Right renal cortex interstitium (tissue), 3 donors: Measurements from ENCODE around the gene ZNF778. TPM values are rescaled to one million over a fixed set of nuclear protein-coding genes. Genes with fewer than 3 reads are reported as not detected.
"Not testable (repeated sequence)": the region's sequence is repeated elsewhere in the genome, so short reads cannot be mapped to it uniquely, and the experiment has no call there.

Source experiments
- DNase-seq, 3 donors: peaks; one replicate each; pipeline ENCODE4 v3.0.0-alpha.2; 2013; ENCODE audit warnings: low read depth in 3 of 3, low spot score in 2 of 3
- polyA plus RNA-seq, 3 donors: library from polyadenylated mRNA; unstranded; fragments of 120-200 nt; gene quantifications; one replicate each; pipeline ENCODE4 v1.2.1, GENCODE V29; 2013; ENCODE audit not compliant: insufficient read length in 3 of 3

The ZNF778 gene
- polyA plus RNA-seq, 3 donors = 6.2 to 7.3 (median 6.4) TPM

- DNase-seq = no peak
Observed at GRCh38 chr16:89179656-89180315, 37.7 kb upstream of the ZNF778 start.

GRCh38 chr16:89183463-89183862 is 34.0 kb upstream of the ZNF778 start:
- DNase-seq = no peak

- DNase-seq = no peak
Observed at GRCh38 chr16:89183975-89184676, 33.4 kb upstream of the ZNF778 start.

DNA sequence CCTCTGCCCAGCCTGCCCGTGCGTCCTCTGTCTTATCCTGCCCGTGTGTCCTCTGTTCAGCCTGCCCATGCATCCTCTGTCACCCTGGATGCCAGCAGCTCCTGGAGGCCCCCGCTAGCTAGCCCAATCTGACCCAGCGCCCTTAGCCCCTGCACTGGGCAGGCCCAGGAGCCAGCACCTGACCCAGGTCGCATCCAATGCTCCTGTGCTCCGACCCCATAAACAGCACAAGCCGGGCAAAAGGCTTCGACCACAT is 32.9 kb upstream of the ZNF778 start:
- no peak for DNase-seq

DNA sequence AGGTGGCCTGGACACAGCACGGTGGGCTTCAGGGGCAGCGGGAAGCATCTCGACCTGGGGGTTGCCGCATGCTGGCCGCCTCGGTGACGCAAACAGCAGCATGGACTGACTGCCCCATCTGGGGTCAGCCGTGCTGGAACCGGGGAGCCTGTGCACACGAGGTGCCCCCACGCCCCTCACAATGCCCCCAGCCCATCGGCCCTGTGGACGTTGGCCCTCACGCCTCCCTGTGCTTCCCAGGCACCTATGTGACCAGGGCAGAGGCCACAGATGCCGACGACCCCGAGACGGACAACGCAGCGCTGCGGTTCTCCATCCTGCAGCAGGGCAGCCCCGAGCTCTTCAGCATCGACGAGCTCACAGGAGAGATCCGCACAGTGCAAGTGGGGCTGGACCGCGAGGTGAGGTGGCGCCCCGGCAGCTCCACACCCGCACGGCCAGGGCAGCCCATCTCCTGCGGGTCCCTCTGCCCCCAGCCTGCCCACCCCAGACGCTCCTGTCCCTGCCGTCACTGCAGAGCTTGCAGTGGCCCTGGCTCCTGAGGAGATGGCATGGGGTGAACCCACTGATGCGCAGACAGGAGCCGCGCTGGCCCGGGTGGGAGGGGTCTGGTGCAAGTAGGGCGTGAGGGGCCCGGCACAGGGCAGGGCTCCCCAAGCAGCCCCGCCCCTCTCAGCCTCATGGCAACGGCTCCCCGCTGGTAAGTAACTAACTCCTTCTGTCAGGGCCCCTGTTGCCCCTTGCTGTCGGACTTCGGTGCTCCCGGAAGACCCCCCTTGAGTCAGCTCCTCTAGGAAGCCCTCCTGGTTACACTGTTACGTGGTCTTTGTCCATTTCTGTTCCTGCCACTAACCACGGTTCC is 32.3 kb upstream of the ZNF778 start:
- no peak for DNase-seq

- DNase-seq = not testable (repeated sequence)
Observed at GRCh38 chr16:89185887-89186592, 31.5 kb upstream of the ZNF778 start.

- not testable (repeated sequence) for DNase-seq
Observed at GRCh38 chr16:89186593-89187031, 30.9 kb upstream of the ZNF778 start.

GRCh38 chr16:89187032-89187769 is 30.3 kb upstream of the ZNF778 start:
- DNase-seq = no peak

GRCh38 chr16:89187770-89188392 is 29.6 kb upstream of the ZNF778 start:
- DNase-seq = no peak

GRCh38 chr16:89188471-89189357 is 28.8 kb upstream of the ZNF778 start:
- DNase-seq = not testable (repeated sequence)

GRCh38 chr16:89189358-89190025 is 28.0 kb upstream of the ZNF778 start:
- no peak for DNase-seq

- no peak for DNase-seq
Observed at GRCh38 chr16:89190150-89190958, 27.1 kb upstream of the ZNF778 start.

- no peak for DNase-seq
Observed at GRCh38 chr16:89191033-89191900, 26.2 kb upstream of the ZNF778 start.

DNA sequence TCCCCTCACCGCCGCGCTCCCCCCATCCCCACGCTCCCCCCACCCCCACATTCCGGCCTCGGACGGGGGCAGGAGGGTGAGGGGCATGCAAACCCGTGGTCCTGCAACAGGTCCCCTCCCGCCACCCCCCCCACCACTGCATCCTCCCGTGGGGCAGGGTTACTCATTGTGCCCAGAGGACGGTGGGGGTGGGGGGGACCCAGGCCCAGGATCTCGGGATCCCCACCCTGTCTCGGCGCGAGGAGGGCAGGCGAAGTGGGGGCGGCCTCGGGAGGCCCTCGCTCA is 25.7 kb upstream of the ZNF778 start:
- no peak for DNase-seq

- not testable (repeated sequence) for DNase-seq
Observed at GRCh38 chr16:89192186-89192955, 25.1 kb upstream of the ZNF778 start.

- DNase-seq = no peak
Observed at GRCh38 chr16:89192956-89193575, 24.4 kb upstream of the ZNF778 start.
